H1 (cell line): ENCODE data around the gene THTPA. TPM values are rescaled to one million over a fixed set of nuclear protein-coding genes. Genes with fewer than 3 reads are reported as not detected.

Source experiments
- BRCA1 ChIP-seq: IDR thresholded peaks from 2 replicates; pipeline ENCODE4 v1.6.1; 2012; ENCODE audit warnings: low read depth, low read length, improper control_type of control experiment
- CTCF ChIP-seq, 3 experiments: IDR thresholded peaks; 1 replicate in 2 of 3; 2 replicates in 1 of 3; pipeline versions ENCODE4 v1.5.1 to v1.6.1; 2011; ENCODE audit warnings: low read length in 3 of 3, mild to moderate bottlenecking in 3 of 3, inconsistent platforms in 2 of 3, low read depth in 1 of 3, moderate library complexity in 1 of 3; ENCODE audit not compliant: insufficient read depth in 1 of 3; ENCODE audit errors: control extremely low read depth in 1 of 3
- EZH2 ChIP-seq: fragments of 200-600 bp; sonication (generic); IDR thresholded peaks from 2 replicates; pipeline ENCODE4 v1.7.1; 2012; ENCODE audit warnings: low read depth, mild to moderate bottlenecking, moderate library complexity, low read length, inconsistent platforms; ENCODE audit not compliant: severe bottlenecking
- FOSL1 ChIP-seq: IDR thresholded peaks from 2 replicates; pipeline ENCODE4 v1.6.1; 2011; ENCODE audit warnings: mild to moderate bottlenecking, low read depth, low read length, moderate library complexity; ENCODE audit not compliant: insufficient read depth
- HDAC2 ChIP-seq, 2 experiments: fragments of 300-600 bp in 1 of 2; sonication (generic) in 1 of 2; IDR thresholded peaks; 2 replicates each; pipeline ENCODE4 v1.6.1; 2011 to 2012; ENCODE audit warnings: low read depth in 2 of 2, low read length in 2 of 2, mild to moderate bottlenecking in 2 of 2, moderate library complexity in 2 of 2, borderline replicate concordance in 1 of 2, inconsistent platforms in 1 of 2
- MAFK ChIP-seq: IDR thresholded peaks from 2 replicates; pipeline ENCODE4 v1.6.1; 2012; ENCODE audit warnings: low read depth, mild to moderate bottlenecking, improper control_type of control experiment, low read length
- RAD21 ChIP-seq, 2 experiments: IDR thresholded peaks in 1 of 2; conservative IDR thresholded peaks in 1 of 2; 2 replicates each; pipeline ENCODE4 v1.6.1; 2011; ENCODE audit warnings: low read depth in 2 of 2, low read length in 2 of 2, improper control_type of control experiment in 1 of 2, inconsistent platforms in 1 of 2, mild to moderate bottlenecking in 1 of 2, moderate library complexity in 1 of 2
- RBBP5 ChIP-seq: IDR thresholded peaks from 2 replicates; pipeline ENCODE4 v1.7.1; 2012; ENCODE audit warnings: low read depth, mild to moderate bottlenecking, inconsistent platforms, low read length, moderate library complexity, borderline replicate concordance
- RXRA ChIP-seq: IDR thresholded peaks from 2 replicates; pipeline ENCODE4 v1.6.1; 2011; ENCODE audit warnings: low read depth, mild to moderate bottlenecking, low read length, moderate library complexity; ENCODE audit not compliant: insufficient read depth
- SIN3A ChIP-seq, 2 experiments: IDR thresholded peaks in 1 of 2; conservative IDR thresholded peaks in 1 of 2; 2 replicates each; pipeline ENCODE4 v1.6.1; 2011 to 2012; ENCODE audit warnings: low read length in 2 of 2, improper control_type of control experiment in 1 of 2, low read depth in 1 of 2, mild to moderate bottlenecking in 1 of 2
- SIX5 ChIP-seq: IDR thresholded peaks from 2 replicates; pipeline ENCODE4 v1.6.1; 2011; ENCODE audit warnings: mild to moderate bottlenecking, low read depth, low read length
- SP1 ChIP-seq: IDR thresholded peaks from 2 replicates; pipeline ENCODE4 v1.6.1; 2011; ENCODE audit warnings: low read depth, low read length
- SP4 ChIP-seq: IDR thresholded peaks from 2 replicates; pipeline ENCODE4 v1.6.1; 2012; ENCODE audit warnings: low read length, inconsistent platforms
- TBP ChIP-seq: IDR thresholded peaks from 2 replicates; pipeline ENCODE4 v1.6.1; 2011; ENCODE audit warnings: low read depth, low read length, improper control_type of control experiment
- TEAD4 ChIP-seq: IDR thresholded peaks from 2 replicates; pipeline ENCODE4 v1.6.1; 2012; ENCODE audit warnings: low read depth, low read length, inconsistent platforms, mixed read lengths
- ZNF274 ChIP-seq: IDR thresholded peaks from 2 replicates; pipeline ENCODE4 v1.7.0; 2012; ENCODE audit warnings: low read length, borderline replicate concordance; ENCODE audit errors: extremely low read depth
- polyA plus RNA-seq, 7 experiments: library from polyadenylated mRNA; depleted of rRNA in 3 of 7; stranded (reverse) in 5 of 7; unstranded in 2 of 7; fragments of >200 nt in 5 of 7; fragments of 200-250 nt in 2 of 7; gene quantifications; 1 replicate in 5 of 7; 2 replicates in 1 of 7; 4 replicates in 1 of 7; pipeline versions ENCODE4 v1.2.1 to v1.2.3, GENCODE V29; 2011 to 2013; ENCODE audit warnings: missing spikeins in 2 of 7, mixed read lengths in 2 of 7
- total RNA-seq: library from RNA; stranded (reverse); fragmentation: NEBNext Ultra II Directional; extraction: Animal tissue kit (Norgen Biotek cat#: 25700); gene quantifications from 2 replicates; pipeline ENCODE4 v1.2.1, GENCODE V29; 2021
- TF ChIP-seq, protein P1 (sequence below): IDR thresholded peaks from 2 replicates; pipeline ENCODE4 v1.6.1; 2011; ENCODE audit warnings: low read length, improper control_type of control experiment
- TF ChIP-seq, protein P2 (sequence below): IDR thresholded peaks from 2 replicates; pipeline ENCODE4 v1.6.1; 2012; ENCODE audit warnings: inconsistent platforms

The THTPA gene
- total and polyA plus RNA-seq, 2 of the 8 experiments (the other 6 are each of a cell fraction or from before 2014, with no cell fraction given) = 16.6 to 19.0 TPM

DNA sequence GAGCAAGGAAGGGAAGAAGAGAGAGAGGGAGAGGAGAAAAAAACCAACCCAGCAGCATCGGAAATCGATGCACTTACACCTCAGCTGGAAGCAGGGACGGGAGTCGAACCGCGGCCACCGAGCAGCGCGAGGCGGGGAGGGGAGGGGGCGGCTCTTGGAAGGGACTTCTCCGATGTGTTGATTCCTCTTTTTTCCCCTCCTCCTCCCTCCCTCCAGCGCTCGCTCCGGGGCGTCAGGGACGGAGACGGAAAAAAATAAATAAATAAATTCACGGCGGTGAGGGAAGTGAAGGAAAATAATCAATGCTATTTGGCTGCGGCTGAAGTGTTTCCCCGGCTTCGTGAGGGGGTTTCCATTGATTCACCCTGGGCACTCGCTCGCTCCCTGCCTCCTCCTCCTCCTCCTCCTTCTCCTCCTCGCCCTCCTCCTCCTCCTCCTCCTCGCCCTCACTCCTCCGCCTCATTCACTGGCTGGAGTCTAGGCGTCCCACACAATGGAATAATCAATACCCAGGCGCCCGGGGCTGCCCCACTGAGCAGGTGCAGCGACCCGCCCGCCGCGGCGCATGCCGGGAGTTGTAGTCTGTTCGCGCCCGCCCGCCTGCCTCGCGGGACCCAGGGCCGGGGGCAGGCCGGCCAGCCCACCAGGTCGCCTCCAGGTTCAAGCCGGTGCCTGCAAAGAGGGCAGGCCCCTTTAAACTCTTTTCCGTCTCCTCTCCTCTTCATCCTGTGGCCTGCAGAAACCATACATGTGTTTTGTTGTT is 4.6 kb upstream of the THTPA start, which contains the start of gene ZFHX2 (continued):
- TF ChIP-seq CTCF (IDR thresholded peaks at IDR 0.05; ENCODE audit: control extremely low read depth in 1 of 3, insufficient read depth in 1 of 3, low read depth in 1 of 3, low read length in 3 of 3) (no peak), TEAD4 (no peak), SP4 (no peak), MAFK (no peak), SP1 (no peak; the same call in 1 of the 2 replicates), BRCA1 (peak; percentile 56; the same call in 1 of the 2 replicates), EZH2 (no peak), RXRA (no peak), SIX5 (peak; percentile 24; the same call in 1 of the 2 replicates), FOSL1 (no peak), SIN3A (conservative IDR thresholded peaks at IDR 0.05 in 1 of 2, IDR thresholded peaks at IDR 0.05 in 1 of 2; ENCODE audit: low read depth in 1 of 2, low read length in 2 of 2) (peak in 1 of 2 experiments; percentile 34; a peak in 1 of 4 replicates), RAD21 (IDR thresholded peaks at IDR 0.05 in 1 of 2, conservative IDR thresholded peaks at IDR 0.05 in 1 of 2; ENCODE audit: low read depth in 2 of 2, low read length in 2 of 2) (no peak; a peak in 1 of 4 replicates), HDAC2 (IDR thresholded peaks at IDR 0.05; ENCODE audit: borderline replicate concordance in 1 of 2, low read depth in 2 of 2, low read length in 2 of 2) (0 out of 4 replicates have a peak, but pooled peaks of 1 of the 2 experiments have one; percentile 67), ZNF274 (no peak), TBP (0 out of 2 replicates have a peak, but pooled peaks have one; percentile 43), RBBP5 (0 out of 2 replicates have a peak, but pooled peaks have one; percentile 73)
- TF ChIP-seq, protein P1, sequence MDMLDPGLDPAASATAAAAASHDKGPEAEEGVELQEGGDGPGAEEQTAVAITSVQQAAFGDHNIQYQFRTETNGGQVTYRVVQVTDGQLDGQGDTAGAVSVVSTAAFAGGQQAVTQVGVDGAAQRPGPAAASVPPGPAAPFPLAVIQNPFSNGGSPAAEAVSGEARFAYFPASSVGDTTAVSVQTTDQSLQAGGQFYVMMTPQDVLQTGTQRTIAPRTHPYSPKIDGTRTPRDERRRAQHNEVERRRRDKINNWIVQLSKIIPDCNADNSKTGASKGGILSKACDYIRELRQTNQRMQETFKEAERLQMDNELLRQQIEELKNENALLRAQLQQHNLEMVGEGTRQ = 0 out of 2 replicates have a peak, but pooled peaks have one; percentile 7
- TF ChIP-seq, protein P2, sequence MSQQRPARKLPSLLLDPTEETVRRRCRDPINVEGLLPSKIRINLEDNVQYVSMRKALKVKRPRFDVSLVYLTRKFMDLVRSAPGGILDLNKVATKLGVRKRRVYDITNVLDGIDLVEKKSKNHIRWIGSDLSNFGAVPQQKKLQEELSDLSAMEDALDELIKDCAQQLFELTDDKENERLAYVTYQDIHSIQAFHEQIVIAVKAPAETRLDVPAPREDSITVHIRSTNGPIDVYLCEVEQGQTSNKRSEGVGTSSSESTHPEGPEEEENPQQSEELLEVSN = no peak
